ENCODE data around the gene PAGR1. TPM values are rescaled to one million over a fixed set of nuclear protein-coding genes. Genes with fewer than 3 reads are reported as not detected.
"Not testable (repeated sequence)": the region's sequence is repeated elsewhere in the genome, so short reads cannot be mapped to it uniquely, and the experiment has no call there.

PAGR1 gene
- total RNA-seq, 1 donor from 2014 or later = 47.2 TPM

- Histone ChIP-seq H3K27me3 (no peaks in the 10 kb centered on the region), H3K79me2 (ENCODE audit: low read depth) (no peaks in the 10 kb centered on the region), H3K4me2 (no peak overlapping the region), H3K36me3 (no peaks in the 10 kb centered on the region), H2AFZ (replicated peaks) (no peak overlapping the region), H3K27ac (no peak overlapping the region), H3K4me1 (no peaks in the 10 kb centered on the region), H3K9me3 (ENCODE audit: low read depth) (no peaks in the 10 kb centered on the region), H3K4me3 (no peak overlapping the region), H3K9ac (no peak overlapping the region), H4K20me1 (ENCODE audit: low read depth) (no peaks in the 10 kb centered on the region), H3F3A (ENCODE audit: low read depth) (no peaks in the 10 kb centered on the region)
- Mint-ChIP-seq H3K36me3 (no peaks in the 10 kb centered on the region), H3K4me1 (no peaks in the 10 kb centered on the region), H3K27me3 (ENCODE audit: insufficient read depth, low read depth) (peaks cover 3% of the 10 kb centered on the region), H3K4me3 (no peak overlapping the region), H3K27ac (no peak overlapping the region), H3K9me3 (no peaks in the 10 kb centered on the region)
- DNase-seq (ENCODE audit: low spot score) = no peak
- TF ChIP-seq EZH2 (IDR thresholded peaks at IDR 0.05) (no peak), EZH2phosphoT487 (IDR thresholded peaks at IDR 0.05) (no peak), CTCF (IDR thresholded peaks at IDR 0.05) (no peak)
These were observed 52.6 kb downstream of the PAGR1 start for GRCh38 chr16:29868396-29869009.

DNA sequence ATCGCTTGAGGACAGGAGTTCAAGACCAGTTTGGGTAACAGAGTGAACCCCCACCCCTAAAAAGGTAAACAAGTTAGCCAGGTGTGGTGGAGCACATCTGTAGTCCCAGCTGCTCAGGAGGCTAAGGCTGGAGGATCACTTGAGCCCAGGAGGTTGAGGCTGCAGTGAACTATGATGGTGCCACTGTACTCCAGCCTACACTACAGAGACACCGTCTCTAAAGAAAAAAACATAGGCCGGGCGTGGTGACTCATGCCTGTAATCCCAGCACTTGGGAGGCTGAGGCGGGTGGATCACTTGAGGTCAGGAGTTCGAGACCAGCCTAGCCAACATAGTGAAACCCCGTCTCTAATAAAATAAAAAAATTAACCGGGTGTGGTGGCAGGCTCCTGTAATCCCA lies 53.1 kb downstream of the PAGR1 start:
- not testable (repeated sequence) for H3K27ac Mint-ChIP-seq, H3K36me3 ChIP-seq, H3K4me3 ChIP-seq

More for the DNA sequence above, 53.1 kb downstream of the PAGR1 start:
- H3K4me3 Mint-ChIP-seq; H3K9ac ChIP-seq; H3K4me1 ChIP-seq; H3K27me3 Mint-ChIP-seq (ENCODE audit: insufficient read depth, low read depth); H3F3A ChIP-seq (ENCODE audit: low read depth); H4K20me1 ChIP-seq (ENCODE audit: low read depth); H3K4me2 ChIP-seq; H3K27me3 ChIP-seq; H3K27ac ChIP-seq; H3K79me2 ChIP-seq (ENCODE audit: low read depth); H3K9me3 ChIP-seq (ENCODE audit: low read depth); H2AFZ ChIP-seq (replicated peaks); H3K9me3 Mint-ChIP-seq; DNase-seq (ENCODE audit: low spot score); H3K4me1 Mint-ChIP-seq; H3K36me3 Mint-ChIP-seq: not testable (repeated sequence)

Small RNA genes within 50 kb of the gene (small RNA-seq; reads per million reads assigned to genes)
- gene AC009133.6 = not detected
- gene AC120114.4 = not detected

Other genes starting within 250 kb of the PAGR1 start
- 0.02 and 0.25 TPM in 2 replicates for gene SPN, start 152.9 kb upstream of the PAGR1 start, total RNA-seq (ENCODE audit: low replicate concordance)
- 49.6 and 112 TPM in 2 replicates for gene QPRT, start 137.0 kb upstream of the PAGR1 start, total RNA-seq (ENCODE audit: low replicate concordance)
- not detected in 2 replicates for gene C16orf54, start 70.2 kb upstream of the PAGR1 start, total RNA-seq (ENCODE audit: low replicate concordance)
- not detected in 2 replicates for gene ZG16, start 37.9 kb upstream of the PAGR1 start, total RNA-seq (ENCODE audit: low replicate concordance)
- 173 and 275 TPM in 2 replicates for gene KIF22, start 25.4 kb upstream of the PAGR1 start, total RNA-seq (ENCODE audit: low replicate concordance)
- 120 and 220 TPM in 2 replicates for gene MAZ, start 9.6 kb upstream of the PAGR1 start, total RNA-seq (ENCODE audit: low replicate concordance)
- 23.5 and 71.4 TPM in 2 replicates for gene PRRT2, start 4.0 kb upstream of the PAGR1 start, total RNA-seq (ENCODE audit: low replicate concordance)
- gene MVP, start 4.3 kb downstream of the PAGR1 start, total RNA-seq (ENCODE audit: low replicate concordance) = 2.4 and 4.4 TPM in 2 replicates
- gene CDIPT, start 47.1 kb downstream of the PAGR1 start, total RNA-seq (ENCODE audit: low replicate concordance) = 21.0 and 61.7 TPM in 2 replicates
- 11.7 and 31.5 TPM in 2 replicates for gene SEZ6L2, start 83.4 kb downstream of the PAGR1 start, total RNA-seq (ENCODE audit: low replicate concordance)
- gene ASPHD1, start 84.3 kb downstream of the PAGR1 start, total RNA-seq (ENCODE audit: low replicate concordance) = 0.97 and 4.5 TPM in 2 replicates
- gene KCTD13, start 110.1 kb downstream of the PAGR1 start, total RNA-seq (ENCODE audit: low replicate concordance) = 3.9 and 12.0 TPM in 2 replicates
- 50.7 and 123 TPM in 2 replicates for gene TMEM219, start 145.9 kb downstream of the PAGR1 start, total RNA-seq (ENCODE audit: low replicate concordance)
- 13.8 and 49.9 TPM in 2 replicates for gene TAOK2, start 157.7 kb downstream of the PAGR1 start, total RNA-seq (ENCODE audit: low replicate concordance)
- gene HIRIP3, start 179.5 kb downstream of the PAGR1 start, total RNA-seq (ENCODE audit: low replicate concordance) = 4.7 and 14.1 TPM in 2 replicates
- gene INO80E, start 180.1 kb downstream of the PAGR1 start, total RNA-seq (ENCODE audit: low replicate concordance) = 104 and 129 TPM in 2 replicates
- 3.1 and 8.1 TPM in 2 replicates for gene DOC2A, start 194.9 kb downstream of the PAGR1 start, total RNA-seq (ENCODE audit: low replicate concordance)
- gene C16orf92, start 207.0 kb downstream of the PAGR1 start, total RNA-seq (ENCODE audit: low replicate concordance) = not detected in 2 replicates
- gene TLCD3B, start 215.1 kb downstream of the PAGR1 start, total RNA-seq (ENCODE audit: low replicate concordance) = 2.4 and 9.0 TPM in 2 replicates
- 469 and 981 TPM in 2 replicates for gene ALDOA, start 249.6 kb downstream of the PAGR1 start, total RNA-seq (ENCODE audit: low replicate concordance)